Neuronal stem cell (in vitro differentiated cells): ENCODE measurements around the gene INHBE. TPM values are rescaled to one million over a fixed set of nuclear protein-coding genes. Genes with fewer than 3 reads are reported as not detected.
"Not testable (repeated sequence)": the region's sequence is repeated elsewhere in the genome, so short reads cannot be mapped to it uniquely, and the experiment has no call there.

Experiments used
- DNase-seq: peaks from one replicate; pipeline ENCODE4 v3.0.0-alpha.2; 2013; ENCODE audit warnings: low spot score
- H2AFZ ChIP-seq: one replicate; pipeline ENCODE4 v1.6.1; 2013; ENCODE audit warnings: mild to moderate bottlenecking, low read length, inconsistent platforms
- H2AK5ac ChIP-seq: 2 replicates; pipeline ENCODE4 v1.6.1; 2013; ENCODE audit warnings: low read depth, mild to moderate bottlenecking, inconsistent platforms, low read length, moderate library complexity, mixed read lengths
- H2BK120ac ChIP-seq: 2 replicates; pipeline ENCODE4 v1.6.1; 2013; ENCODE audit warnings: low read depth, mild to moderate bottlenecking, inconsistent platforms, low read length, moderate library complexity, mixed read lengths
- H2BK12ac ChIP-seq: one replicate; pipeline ENCODE4 v1.6.1; 2013; ENCODE audit warnings: low read length, inconsistent platforms
- H2BK15ac ChIP-seq: 2 replicates; pipeline ENCODE4 v1.6.1; 2013; ENCODE audit warnings: mild to moderate bottlenecking, low read length, inconsistent platforms, mixed read lengths
- H2BK5ac ChIP-seq: one replicate; pipeline ENCODE4 v1.6.1; 2013; ENCODE audit warnings: inconsistent platforms, mild to moderate bottlenecking, low read length, moderate library complexity
- H3K14ac ChIP-seq: one replicate; pipeline ENCODE4 v1.6.1; 2013; ENCODE audit warnings: low read length, inconsistent platforms
- H3K18ac ChIP-seq: 2 replicates; pipeline ENCODE4 v1.6.1; 2013; ENCODE audit warnings: low read length, inconsistent platforms
- H3K23ac ChIP-seq: 2 replicates; pipeline ENCODE4 v1.6.1; 2013; ENCODE audit warnings: low read depth, mild to moderate bottlenecking, mixed read lengths, low read length, inconsistent platforms; ENCODE audit not compliant: poor library complexity
- H3K27ac ChIP-seq: replicated peaks from 3 replicates; pipeline ENCODE4 v1.5.1; 2013; ENCODE audit warnings: low read length, inconsistent platforms
- H3K27me3 ChIP-seq, 3 experiments: 2 replicates each; pipeline ENCODE4 v1.6.1; 2013; ENCODE audit warnings: low read length in 3 of 3, mild to moderate bottlenecking in 2 of 3, inconsistent platforms in 1 of 3, low read depth in 1 of 3, mixed read lengths in 1 of 3, moderate library complexity in 1 of 3; ENCODE audit not compliant: control insufficient read depth in 3 of 3, insufficient read depth in 3 of 3
- H3K36me3 ChIP-seq, 2 donors: replicated peaks in 1 of 2; 2 replicates each; pipeline ENCODE4 v1.6.1; 2013; ENCODE audit warnings: low read length in 2 of 2; ENCODE audit not compliant: control insufficient read depth in 2 of 2, insufficient read depth in 2 of 2
- H3K4ac ChIP-seq: 2 replicates; pipeline ENCODE4 v1.6.1; 2013; ENCODE audit warnings: inconsistent platforms, mild to moderate bottlenecking, low read length, moderate library complexity
- H3K4me1 ChIP-seq, 2 donors: 1 replicate in 1 of 2; 2 replicates in 1 of 2; pipeline ENCODE4 v1.6.1; 2013; ENCODE audit warnings: low read length in 2 of 2, low read depth in 1 of 2; ENCODE audit not compliant: control insufficient read depth in 2 of 2, insufficient read depth in 1 of 2
- H3K4me2 ChIP-seq: one replicate; pipeline ENCODE4 v1.6.1; 2013; ENCODE audit warnings: mild to moderate bottlenecking, low read length, inconsistent platforms; ENCODE audit not compliant: insufficient read depth, poor library complexity, severe bottlenecking
- H3K4me3 ChIP-seq, 2 donors: 2 replicates each; pipeline ENCODE4 v1.5.1; 2013; ENCODE audit warnings: low read length in 2 of 2, mild to moderate bottlenecking in 2 of 2, inconsistent platforms in 1 of 2, moderate library complexity in 1 of 2
- H3K79me1 ChIP-seq: one replicate; pipeline ENCODE4 v1.6.1; 2013; ENCODE audit warnings: low read depth, mild to moderate bottlenecking, inconsistent platforms, low read length, moderate library complexity
- H3K9ac ChIP-seq: one replicate; pipeline ENCODE4 v1.6.1; 2013; ENCODE audit warnings: mild to moderate bottlenecking, low read depth, low read length, inconsistent platforms; ENCODE audit not compliant: poor library complexity
- H3K9me3 ChIP-seq, 2 donors: replicated peaks in 1 of 2; 2 replicates each; pipeline versions ENCODE3 to v1.6.1; 2013; ENCODE audit warnings: low read length in 2 of 2, mild to moderate bottlenecking in 2 of 2, inconsistent platforms in 1 of 2, low read depth in 1 of 2, mixed read lengths in 1 of 2, moderate library complexity in 1 of 2; ENCODE audit not compliant: control insufficient read depth in 2 of 2, insufficient read depth in 1 of 2
- H4K8ac ChIP-seq: one replicate; pipeline ENCODE4 v1.6.1; 2013; ENCODE audit warnings: low read depth, mild to moderate bottlenecking, inconsistent platforms, low read length, moderate library complexity
- H4K91ac ChIP-seq: one replicate; pipeline ENCODE4 v1.6.1; 2013; ENCODE audit warnings: low read length, low read depth, mild to moderate bottlenecking, inconsistent platforms; ENCODE audit not compliant: poor library complexity
- WGBS, 2 donors: extraction: QIAGEN DNeasy Blood & Tissue Kit; methylation state at CpG; one replicate each; pipeline ENCODE4 v1.1.7; 2013; ENCODE audit warnings: missing lambda C conversion rate in 2 of 2, mixed read lengths in 1 of 2; ENCODE audit not compliant: insufficient read length in 2 of 2, insufficient replicate concordance in 1 of 2; ENCODE audit errors: extremely low coverage in 2 of 2; 5-methylcytosine and 5-hydroxymethylcytosine counted together
- polyA plus RNA-seq, 2 experiments: library from polyadenylated mRNA; stranded (reverse); fragments of 200-250 nt; gene quantifications; one replicate each; pipeline ENCODE4 v1.2.3, GENCODE V29; 2013

The INHBE gene, protein sequence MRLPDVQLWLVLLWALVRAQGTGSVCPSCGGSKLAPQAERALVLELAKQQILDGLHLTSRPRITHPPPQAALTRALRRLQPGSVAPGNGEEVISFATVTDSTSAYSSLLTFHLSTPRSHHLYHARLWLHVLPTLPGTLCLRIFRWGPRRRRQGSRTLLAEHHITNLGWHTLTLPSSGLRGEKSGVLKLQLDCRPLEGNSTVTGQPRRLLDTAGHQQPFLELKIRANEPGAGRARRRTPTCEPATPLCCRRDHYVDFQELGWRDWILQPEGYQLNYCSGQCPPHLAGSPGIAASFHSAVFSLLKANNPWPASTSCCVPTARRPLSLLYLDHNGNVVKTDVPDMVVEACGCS
- 0.24 TPM for polyA plus RNA-seq (2013, experiment 1 of 2)
- polyA plus RNA-seq (2013, experiment 2 of 2): 0.35 TPM

- peak within 1 kb of the TSS; percentile 65 for H2AK5ac ChIP-seq
- H3K9ac ChIP-seq: no peak within 1 kb of the TSS
- peaks cover 0 to 11% (median 5%) of the 10 kb centered on the region in 3 experiments for H3K27me3 ChIP-seq
- H2AFZ ChIP-seq: peak within 1 kb of the TSS; percentile 62
- WGBS, 2 donors: no CpG with 5 or more reads among the region's 10 CpGs
- no peaks in the 10 kb centered on the region for H3K9me3 ChIP-seq
- no peak within 1 kb of the TSS for H3K27ac ChIP-seq
- no peaks in the 10 kb centered on the region for H3K36me3 ChIP-seq
- peak within 1 kb of the TSS; percentile 17 for H3K23ac ChIP-seq
- H2BK15ac ChIP-seq: peak within 1 kb of the TSS; percentile 52
- H3K18ac ChIP-seq: peak within 1 kb of the TSS; percentile 79
- peaks cover 2% of the 10 kb centered on the region for H3K79me1 ChIP-seq
- H3K4me1 ChIP-seq: peaks cover 21% of the 10 kb centered on the region in 2 donors
- H4K8ac ChIP-seq: peak within 1 kb of the TSS; percentile 75
- peak within 1 kb of the TSS; percentile 30 for H2BK120ac ChIP-seq
- H2BK12ac ChIP-seq: peak within 1 kb of the TSS; percentile 50
- no peak within 1 kb of the TSS for H3K4ac ChIP-seq
- peak within 1 kb of the TSS; percentile 73 for H3K14ac ChIP-seq
- peak within 1 kb of the TSS in 1 of 2 donors; percentile 57 for H3K4me3 ChIP-seq
- H2BK5ac ChIP-seq: peak within 1 kb of the TSS; percentile 14
- peak within 1 kb of the TSS; percentile 19 for H4K91ac ChIP-seq
- DNase-seq: peak; percentile 54
- H3K4me2 ChIP-seq: no peak within 1 kb of the TSS
These were observed at the start of gene INHBE for GRCh38 chr12:57454566-57455373. Gene INHBE, plus strand, starts transcription at chr12:57455307. Its CDS starts 230 bp downstream, at chr12:57455537.

- Histone ChIP-seq H3K27me3 (no peaks in the 10 kb centered on the region), H3K4me3 (no peak overlapping the region), H3K79me1 (no peaks in the 10 kb centered on the region), H3K9me3 (no peaks in the 10 kb centered on the region), H3K14ac (no peak overlapping the region), H4K91ac (no peak overlapping the region), H2BK120ac (no peak overlapping the region), H3K36me3 (no peaks in the 10 kb centered on the region), H4K8ac (no peak overlapping the region), H2BK15ac (no peak overlapping the region), H3K27ac (no peak overlapping the region), H3K4me1 (peaks cover 0 to 6% of the 10 kb centered on the region in 2 donors), H3K4ac (no peak overlapping the region), H2BK12ac (no peak overlapping the region), H2AK5ac (no peak overlapping the region), H2BK5ac (no peak overlapping the region), H3K9ac (no peak overlapping the region), H2AFZ (no peak overlapping the region), H3K23ac (no peak overlapping the region), H3K18ac (no peak overlapping the region), H3K4me2 (no peak overlapping the region)
- no peak for DNase-seq
- WGBS, 2 donors: no CpG with 5 or more reads among the region's 4 CpGs
These were observed 44.6 kb upstream of the INHBE start for GRCh38 chr12:57410534-57410933.

- not testable (repeated sequence) for DNase-seq, H3K4me1 ChIP-seq, H3K4me3 ChIP-seq, H3K4ac ChIP-seq, H2BK120ac ChIP-seq, H3K27ac ChIP-seq, H3K4me2 ChIP-seq, H3K14ac ChIP-seq, H2BK5ac ChIP-seq, H4K8ac ChIP-seq, H3K9ac ChIP-seq, H2AK5ac ChIP-seq, H3K27me3 ChIP-seq, H3K18ac ChIP-seq, H3K23ac ChIP-seq, H2BK12ac ChIP-seq, H2BK15ac ChIP-seq, H4K91ac ChIP-seq, H3K79me1 ChIP-seq, H3K9me3 ChIP-seq, H3K36me3 ChIP-seq, H2AFZ ChIP-seq
- WGBS, 2 donors: no CpG with 5 or more reads among the region's 6 CpGs
These were observed 40.9 kb upstream of the INHBE start for GRCh38 chr12:57414160-57414559.

- H2BK15ac ChIP-seq: no peak overlapping the region
- no peak overlapping the region for H3K4me2 ChIP-seq
- H2BK5ac ChIP-seq: no peak overlapping the region
- no peaks in the 10 kb centered on the region for H3K27me3 ChIP-seq
- WGBS, 2 donors: no CpG with 5 or more reads among the region's 2 CpGs
- no peak overlapping the region for H3K18ac ChIP-seq
- no peak overlapping the region for H4K91ac ChIP-seq
- no peak overlapping the region for H3K4me3 ChIP-seq
- no peak overlapping the region for H3K14ac ChIP-seq
- H3K9me3 ChIP-seq: no peaks in the 10 kb centered on the region
- no peak overlapping the region for H2AK5ac ChIP-seq
- no peak overlapping the region for H2BK120ac ChIP-seq
- no peak overlapping the region for H2AFZ ChIP-seq
- no peak for DNase-seq
- no peak overlapping the region for H3K23ac ChIP-seq
- H2BK12ac ChIP-seq: no peak overlapping the region
- no peak overlapping the region for H4K8ac ChIP-seq
- no peak overlapping the region for H3K9ac ChIP-seq
- H3K27ac ChIP-seq: no peak overlapping the region
- H3K4me1 ChIP-seq: peaks cover 0 to 6% of the 10 kb centered on the region in 2 donors
- H3K4ac ChIP-seq: no peak overlapping the region
- no peaks in the 10 kb centered on the region for H3K79me1 ChIP-seq
- peaks cover 0 to 5% of the 10 kb centered on the region in 2 donors for H3K36me3 ChIP-seq
These were observed 40.0 kb upstream of the INHBE start for GRCh38 chr12:57415088-57415487.
